ENCODE results near the gene CALML5.
"Not testable (repeated sequence)": the region's sequence is repeated elsewhere in the genome, so short reads cannot be mapped to it uniquely, and the experiment has no call there.

Gene CALML5

GRCh38 chr10:5477948-5478693 lies 21.2 kb downstream of the CALML5 start:
- TF ChIP-seq CTCF (IDR thresholded peaks at IDR 0.05; ENCODE audit: borderline replicate concordance, extremely low read depth, low read length, poor library complexity, severe bottlenecking) (no peak), EZH2 (IDR thresholded peaks at IDR 0.05; ENCODE audit: borderline replicate concordance, low read depth, low read length, severe bottlenecking) (no peak)
- H3K36me3 ChIP-seq (ENCODE audit: insufficient read depth, low read length), result no peaks in the 10 kb centered on the region
- H3K4me1 ChIP-seq (ENCODE audit: insufficient read depth, low read length), result no peaks in the 10 kb centered on the region
- H4K20me1 ChIP-seq (ENCODE audit: insufficient read depth, low read length), result no peaks in the 10 kb centered on the region; the same call in 1 of the 2 replicates
- H3K27me3 ChIP-seq (ENCODE audit: insufficient read depth, low read length, poor library complexity), result no peaks in the 10 kb centered on the region
- H2AFZ ChIP-seq (ENCODE audit: low read depth, low read length), result no peak overlapping the region
- no peaks in the 10 kb centered on the region for H3K9me3 ChIP-seq (ENCODE audit: insufficient read depth, low read length, severe bottlenecking)
- H3K79me2 ChIP-seq (ENCODE audit: insufficient read depth, low read length), result no peaks in the 10 kb centered on the region
- no peak overlapping the region for H3K4me3 ChIP-seq (ENCODE audit: low read depth in 1 of 2, low read length in 2 of 2)
- DNase-seq (no peak), ATAC-seq (ENCODE audit: insufficient read depth, low read depth) (no peak)
- no peak overlapping the region for H3K27ac ChIP-seq (ENCODE audit: low read length)
- no peak overlapping the region for H3K9ac ChIP-seq (ENCODE audit: low read depth, low read length)
- no peak overlapping the region for H3K4me2 ChIP-seq (ENCODE audit: insufficient read depth, low read length)

- Histone ChIP-seq H2AFZ (ENCODE audit: low read depth, low read length) (no peak overlapping the region), H3K27ac (ENCODE audit: low read length) (no peak overlapping the region), H3K4me1 (ENCODE audit: insufficient read depth, low read length) (no peaks in the 10 kb centered on the region), H3K4me3 (ENCODE audit: low read depth in 1 of 2, low read length in 2 of 2) (no peak overlapping the region), H4K20me1 (ENCODE audit: insufficient read depth, low read length) (no peaks in the 10 kb centered on the region; the same call in 1 of the 2 replicates), H3K9ac (ENCODE audit: low read depth, low read length) (no peak overlapping the region), H3K36me3 (ENCODE audit: insufficient read depth, low read length) (no peaks in the 10 kb centered on the region), H3K79me2 (ENCODE audit: insufficient read depth, low read length) (no peaks in the 10 kb centered on the region), H3K27me3 (ENCODE audit: insufficient read depth, low read length, poor library complexity) (no peaks in the 10 kb centered on the region), H3K9me3 (ENCODE audit: insufficient read depth, low read length, severe bottlenecking) (no peaks in the 10 kb centered on the region), H3K4me2 (ENCODE audit: insufficient read depth, low read length) (no peak overlapping the region)
- TF ChIP-seq CTCF (IDR thresholded peaks at IDR 0.05; ENCODE audit: borderline replicate concordance, extremely low read depth, low read length, poor library complexity, severe bottlenecking), result no peak
- TF ChIP-seq EZH2 (IDR thresholded peaks at IDR 0.05; ENCODE audit: borderline replicate concordance, low read depth, low read length, severe bottlenecking), result no peak
- no peak for ATAC-seq (ENCODE audit: insufficient read depth, low read depth)
- no peak for DNase-seq
Measured at GRCh38 chr10:5476918-5477525, 22.3 kb downstream of the CALML5 start.

DNA sequence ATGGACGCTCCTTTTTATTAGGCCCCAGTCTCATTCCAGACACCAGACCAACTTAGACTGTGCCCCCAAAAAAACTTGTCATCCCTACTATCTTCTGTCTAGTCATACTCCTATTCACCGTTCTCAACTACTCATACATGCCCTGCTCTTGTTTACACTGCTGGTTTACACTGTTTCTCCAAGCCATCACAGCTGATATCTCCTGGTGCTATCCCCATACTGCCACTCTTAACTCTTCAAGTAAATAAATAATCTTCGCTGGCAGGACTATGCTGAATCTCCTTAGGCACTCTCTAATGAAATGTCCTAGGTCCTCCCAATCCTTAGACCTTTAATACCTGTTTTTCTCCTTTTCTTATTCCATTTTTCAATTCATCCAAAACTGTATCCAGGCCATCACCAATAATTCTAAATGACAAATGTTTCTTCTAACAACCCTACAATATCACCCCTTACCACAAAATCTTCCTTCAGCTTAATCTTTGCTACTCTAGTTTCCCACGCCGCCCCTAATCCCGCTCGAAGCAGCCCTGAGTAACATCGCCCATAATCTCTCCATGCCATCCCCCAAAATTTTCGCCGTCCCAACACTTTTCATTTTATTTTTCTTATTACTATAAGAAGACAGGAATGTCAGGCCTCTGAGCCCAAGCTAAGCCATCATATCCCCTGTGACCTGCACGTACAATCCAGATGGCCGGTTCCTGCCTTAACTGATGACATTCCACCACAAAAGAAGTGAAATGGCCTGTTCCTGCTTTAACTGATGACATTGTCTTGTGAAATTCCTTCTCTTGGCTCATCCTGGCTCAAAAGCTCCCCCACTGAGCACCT lies 23.2 kb downstream of the CALML5 start:
- not testable (repeated sequence) for H3K9me3 ChIP-seq (ENCODE audit: insufficient read depth, low read length, severe bottlenecking); H2AFZ ChIP-seq (ENCODE audit: low read depth, low read length); H3K4me2 ChIP-seq (ENCODE audit: insufficient read depth, low read length); H3K36me3 ChIP-seq (ENCODE audit: insufficient read depth, low read length); H3K4me1 ChIP-seq (ENCODE audit: insufficient read depth, low read length); ATAC-seq (ENCODE audit: insufficient read depth, low read depth); H3K4me3 ChIP-seq (ENCODE audit: low read depth in 1 of 2, low read length in 2 of 2); H3K27ac ChIP-seq (ENCODE audit: low read length); DNase-seq; H3K27me3 ChIP-seq (ENCODE audit: insufficient read depth, low read length, poor library complexity); H3K9ac ChIP-seq (ENCODE audit: low read depth, low read length); H4K20me1 ChIP-seq (ENCODE audit: insufficient read depth, low read length); H3K79me2 ChIP-seq (ENCODE audit: insufficient read depth, low read length)

DNA sequence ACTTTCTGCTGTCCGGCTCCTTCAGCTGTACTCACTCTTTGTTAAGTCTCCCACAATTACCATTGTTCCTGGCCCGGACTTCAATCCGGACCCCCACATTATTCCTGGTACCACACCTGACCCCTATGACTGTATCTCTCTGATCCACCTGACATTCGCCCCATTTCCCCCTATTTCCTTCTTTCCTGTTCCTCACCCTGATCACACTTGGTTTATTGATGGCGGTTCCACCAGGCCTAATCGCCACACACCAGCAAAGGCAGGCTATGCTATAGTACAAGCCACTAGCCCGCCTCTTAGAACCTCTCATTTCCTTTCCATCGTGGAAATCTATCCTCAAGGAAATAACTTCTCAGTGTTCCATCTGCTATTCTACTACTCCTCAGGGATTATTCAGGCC lies 24.3 kb downstream of the CALML5 start:
- H3K4me3 ChIP-seq (ENCODE audit: low read depth in 1 of 2, low read length in 2 of 2); H3K9me3 ChIP-seq (ENCODE audit: insufficient read depth, low read length, severe bottlenecking); DNase-seq; H3K79me2 ChIP-seq (ENCODE audit: insufficient read depth, low read length); H4K20me1 ChIP-seq (ENCODE audit: insufficient read depth, low read length); H3K27ac ChIP-seq (ENCODE audit: low read length); H2AFZ ChIP-seq (ENCODE audit: low read depth, low read length); ATAC-seq (ENCODE audit: insufficient read depth, low read depth); H3K9ac ChIP-seq (ENCODE audit: low read depth, low read length); H3K4me1 ChIP-seq (ENCODE audit: insufficient read depth, low read length); H3K4me2 ChIP-seq (ENCODE audit: insufficient read depth, low read length); H3K36me3 ChIP-seq (ENCODE audit: insufficient read depth, low read length); H3K27me3 ChIP-seq (ENCODE audit: insufficient read depth, low read length, poor library complexity): not testable (repeated sequence)

DNA sequence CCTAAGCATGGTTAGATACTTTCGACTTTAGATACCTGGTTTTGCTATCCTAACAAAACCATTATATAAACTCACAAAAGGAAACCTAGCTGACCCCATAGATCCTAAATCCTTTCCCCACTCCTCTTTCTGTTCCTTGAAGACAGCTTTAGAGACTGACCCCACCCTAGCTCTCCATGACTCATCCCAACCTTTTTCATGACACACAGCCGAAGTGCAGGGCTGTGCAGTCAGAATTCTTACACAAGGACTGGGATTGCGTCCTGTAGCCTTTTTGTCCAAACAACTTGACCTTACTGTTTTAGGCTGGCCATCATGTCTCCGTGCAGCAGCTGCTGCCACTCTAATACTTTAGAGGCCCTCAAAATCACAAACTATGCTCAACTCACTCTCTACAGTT lies 24.7 kb downstream of the CALML5 start:
- not testable (repeated sequence) for H3K4me1 ChIP-seq (ENCODE audit: insufficient read depth, low read length); H3K27ac ChIP-seq (ENCODE audit: low read length); H3K4me2 ChIP-seq (ENCODE audit: insufficient read depth, low read length); H3K9me3 ChIP-seq (ENCODE audit: insufficient read depth, low read length, severe bottlenecking); H3K9ac ChIP-seq (ENCODE audit: low read depth, low read length); H4K20me1 ChIP-seq (ENCODE audit: insufficient read depth, low read length); H3K4me3 ChIP-seq (ENCODE audit: low read depth in 1 of 2, low read length in 2 of 2); DNase-seq; H2AFZ ChIP-seq (ENCODE audit: low read depth, low read length); ATAC-seq (ENCODE audit: insufficient read depth, low read depth); H3K36me3 ChIP-seq (ENCODE audit: insufficient read depth, low read length); H3K27me3 ChIP-seq (ENCODE audit: insufficient read depth, low read length, poor library complexity); H3K79me2 ChIP-seq (ENCODE audit: insufficient read depth, low read length)

Measured in DND-41 (cell line).